HG03159 (cell line): ENCODE results near the gene HPSE2.
"Not testable (repeated sequence)": the region's sequence is repeated elsewhere in the genome, so short reads cannot be mapped to it uniquely, and the experiment has no call there.

Experiments used
- ATAC-seq: cut with Tn5 transposase; IDR thresholded peaks from one replicate; pipeline ENCODE4 v1.9.1; 2021; ENCODE audit warnings: mild to moderate bottlenecking, moderate library complexity; ENCODE audit not compliant: unreplicated experiment

HPSE2 gene

GRCh38 chr10:99010286-99010685 lies 225.4 kb downstream of the HPSE2 start:
- no peak for ATAC-seq

GRCh38 chr10:99008054-99008453 lies 227.6 kb downstream of the HPSE2 start:
- no peak for ATAC-seq

GRCh38 chr10:99007457-99007856 lies 228.2 kb downstream of the HPSE2 start:
- no peak for ATAC-seq

- ATAC-seq: no peak
Measured at GRCh38 chr10:99005254-99005653, 230.4 kb downstream of the HPSE2 start.

GRCh38 chr10:99004738-99005137 lies 230.9 kb downstream of the HPSE2 start:
- ATAC-seq: no peak

- no peak for ATAC-seq
Measured at GRCh38 chr10:99002392-99002791, 233.3 kb downstream of the HPSE2 start.

GRCh38 chr10:98997596-98997995 lies 238.1 kb downstream of the HPSE2 start:
- ATAC-seq: no peak

- ATAC-seq: no peak
Measured at GRCh38 chr10:98994030-98994429, 241.6 kb downstream of the HPSE2 start.

- not testable (repeated sequence) for ATAC-seq
Measured at GRCh38 chr10:98983751-98984150, 251.9 kb downstream of the HPSE2 start.

- no peak for ATAC-seq
Measured at GRCh38 chr10:98980353-98980752, 255.3 kb downstream of the HPSE2 start.

GRCh38 chr10:98971464-98971863 lies 264.2 kb downstream of the HPSE2 start:
- ATAC-seq: no peak

- ATAC-seq: no peak
Measured at GRCh38 chr10:98967601-98968000, 268.1 kb downstream of the HPSE2 start.

GRCh38 chr10:98963608-98964007 lies 272.0 kb downstream of the HPSE2 start:
- no peak for ATAC-seq

- no peak for ATAC-seq
Measured at GRCh38 chr10:98959379-98959778, 276.3 kb downstream of the HPSE2 start.

GRCh38 chr10:98957801-98958200 lies 277.9 kb downstream of the HPSE2 start:
- no peak for ATAC-seq

GRCh38 chr10:98956576-98957260 lies 278.9 kb downstream of the HPSE2 start:
- no peak for ATAC-seq

- no peak for ATAC-seq
Measured at GRCh38 chr10:98953251-98953650, 282.4 kb downstream of the HPSE2 start.

GRCh38 chr10:98951269-98952000 lies 284.2 kb downstream of the HPSE2 start:
- ATAC-seq: no peak

- ATAC-seq: no peak
Measured at GRCh38 chr10:98950106-98950505, 285.5 kb downstream of the HPSE2 start.

GRCh38 chr10:98949306-98949705 lies 286.3 kb downstream of the HPSE2 start:
- ATAC-seq: no peak

- ATAC-seq: no peak
Measured at GRCh38 chr10:98943681-98944080, 292.0 kb downstream of the HPSE2 start.

- no peak for ATAC-seq
Measured at GRCh38 chr10:98929709-98930108, 305.9 kb downstream of the HPSE2 start.
